Raji (cell line): Measurements from ENCODE around the gene MOB3C.

Experiments used
- POLR2A ChIP-seq: IDR thresholded peaks from 2 replicates; pipeline ENCODE4 v1.6.1; 2011; ENCODE audit warnings: low read depth, low read length, control low read depth; ENCODE audit not compliant: insufficient read depth

Gene MOB3C

GRCh38 chr1:46596036-46596435 is 20.6 kb downstream of the MOB3C start:
- TF ChIP-seq POLR2A: no peak

GRCh38 chr1:46595127-46595526 is 21.5 kb downstream of the MOB3C start:
- no peak for TF ChIP-seq POLR2A

- no peak for TF ChIP-seq POLR2A
These were observed 22.5 kb downstream of the MOB3C start for GRCh38 chr1:46594063-46594462.

GRCh38 chr1:46592823-46593222 is 23.8 kb downstream of the MOB3C start:
- TF ChIP-seq POLR2A: no peak

- no peak for TF ChIP-seq POLR2A
These were observed 27.1 kb downstream of the MOB3C start for GRCh38 chr1:46589529-46589928.

- no peak for TF ChIP-seq POLR2A
These were observed 29.5 kb downstream of the MOB3C start for GRCh38 chr1:46587069-46587468.

GRCh38 chr1:46585312-46585938 is 31.2 kb downstream of the MOB3C start:
- no peak for TF ChIP-seq POLR2A

GRCh38 chr1:46583494-46583893 is 33.1 kb downstream of the MOB3C start:
- TF ChIP-seq POLR2A: no peak

- no peak for TF ChIP-seq POLR2A
These were observed 33.6 kb downstream of the MOB3C start for GRCh38 chr1:46582972-46583371.

- no peak for TF ChIP-seq POLR2A
These were observed 34.7 kb downstream of the MOB3C start for GRCh38 chr1:46581681-46582455.

- TF ChIP-seq POLR2A: no peak
These were observed 36.3 kb downstream of the MOB3C start for GRCh38 chr1:46580140-46580903.

- no peak for TF ChIP-seq POLR2A
These were observed 38.9 kb downstream of the MOB3C start for GRCh38 chr1:46577671-46578070.

GRCh38 chr1:46576596-46576995 is 40.0 kb downstream of the MOB3C start:
- no peak for TF ChIP-seq POLR2A

- no peak for TF ChIP-seq POLR2A
These were observed 40.8 kb downstream of the MOB3C start for GRCh38 chr1:46575778-46576177.

GRCh38 chr1:46575300-46575699 is 41.3 kb downstream of the MOB3C start:
- no peak for TF ChIP-seq POLR2A

- TF ChIP-seq POLR2A: no peak
These were observed 44.9 kb downstream of the MOB3C start for GRCh38 chr1:46571691-46572225.
